Fibroblast of skin of right biceps (primary cell): ENCODE measurements around the gene NPAS2.

Experiments used
- DNase-seq: peaks from one replicate; pipeline ENCODE4 v3.0.0-alpha.2; 2013

NPAS2 gene

DNA sequence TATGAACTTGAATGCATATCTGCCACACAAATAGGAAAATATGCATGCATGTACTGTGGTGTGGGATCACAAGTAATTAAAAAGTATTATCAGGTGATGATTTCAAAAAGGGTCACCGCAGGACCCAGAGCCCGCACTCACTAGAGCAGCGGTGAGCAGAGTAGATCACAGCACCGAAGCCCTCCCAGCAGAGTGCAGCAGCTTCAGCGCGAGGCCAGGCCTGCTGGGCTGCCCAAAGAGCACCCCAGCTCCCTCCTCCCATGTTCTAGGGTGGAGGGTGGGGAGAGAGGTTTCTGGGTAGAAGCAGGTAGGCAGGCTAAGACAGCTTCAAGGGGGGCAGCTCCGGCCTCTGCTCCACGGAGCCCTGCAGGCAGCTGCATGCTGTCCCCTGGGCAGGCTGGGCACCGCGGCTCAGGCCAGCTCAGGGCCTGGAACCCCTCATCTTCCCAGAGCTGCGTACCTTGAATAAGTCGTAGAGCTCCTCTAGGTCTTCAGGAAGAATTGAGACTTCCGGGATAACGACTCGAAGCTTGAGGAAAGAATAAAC, 207.1 kb downstream of the NPAS2 start:
- DNase-seq = no peak

GRCh38 chr2:101027852-101028251, 207.9 kb downstream of the NPAS2 start:
- DNase-seq = no peak

DNA sequence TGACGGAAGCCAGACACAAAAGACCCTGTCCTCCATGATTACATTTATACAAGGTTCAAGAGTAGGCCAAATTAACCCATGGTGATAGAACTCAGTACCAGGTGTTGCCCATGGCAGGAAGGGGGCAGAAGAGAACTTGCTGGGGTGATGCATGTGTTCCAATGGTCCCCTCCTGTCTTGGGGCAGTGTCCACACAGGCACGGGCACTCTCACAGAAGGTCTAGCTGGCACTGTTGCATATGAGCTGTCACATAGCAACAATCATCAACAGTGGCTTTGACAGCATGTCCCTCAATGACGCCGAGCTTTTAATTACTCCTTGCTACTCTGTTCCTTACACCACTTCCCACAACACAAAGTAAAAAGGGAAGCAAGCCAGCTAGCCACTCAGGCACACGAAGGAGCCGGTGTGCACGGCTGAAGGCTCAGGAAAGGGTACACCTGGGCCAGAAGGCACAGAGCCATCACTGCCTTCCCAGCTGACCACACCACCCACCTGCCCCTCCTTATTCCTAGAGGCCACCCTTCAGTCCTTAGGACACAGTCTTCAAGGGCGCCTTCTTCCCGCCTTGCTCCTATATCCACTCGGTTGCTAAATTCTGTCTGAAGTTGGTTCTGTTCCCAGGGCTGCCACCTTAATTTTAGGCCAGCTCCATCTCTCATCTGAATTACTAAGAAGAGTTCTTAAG, 211.1 kb downstream of the NPAS2 start:
- DNase-seq = no peak

- no peak for DNase-seq
Measured at GRCh38 chr2:101032084-101032776, 212.3 kb downstream of the NPAS2 start.

DNA sequence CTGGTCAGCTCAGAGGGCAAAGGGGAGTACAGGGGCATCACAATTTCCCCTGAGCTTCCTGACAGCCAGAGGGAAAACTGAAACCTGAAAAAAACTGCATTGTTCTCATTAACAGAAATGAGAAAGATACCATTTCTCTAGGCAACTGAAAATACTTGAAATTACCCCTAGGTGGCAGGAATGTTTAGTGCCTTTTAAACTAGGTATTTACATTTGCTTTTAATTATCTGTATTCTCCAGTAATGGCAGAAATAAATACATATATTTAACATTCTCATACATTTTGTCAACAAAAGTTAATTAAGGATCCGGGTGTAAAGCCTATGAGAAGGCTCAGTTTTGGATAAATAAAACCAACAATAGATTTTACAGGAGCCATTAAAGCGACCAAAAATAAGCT, 216.6 kb downstream of the NPAS2 start:
- DNase-seq = peak; percentile 33

DNA sequence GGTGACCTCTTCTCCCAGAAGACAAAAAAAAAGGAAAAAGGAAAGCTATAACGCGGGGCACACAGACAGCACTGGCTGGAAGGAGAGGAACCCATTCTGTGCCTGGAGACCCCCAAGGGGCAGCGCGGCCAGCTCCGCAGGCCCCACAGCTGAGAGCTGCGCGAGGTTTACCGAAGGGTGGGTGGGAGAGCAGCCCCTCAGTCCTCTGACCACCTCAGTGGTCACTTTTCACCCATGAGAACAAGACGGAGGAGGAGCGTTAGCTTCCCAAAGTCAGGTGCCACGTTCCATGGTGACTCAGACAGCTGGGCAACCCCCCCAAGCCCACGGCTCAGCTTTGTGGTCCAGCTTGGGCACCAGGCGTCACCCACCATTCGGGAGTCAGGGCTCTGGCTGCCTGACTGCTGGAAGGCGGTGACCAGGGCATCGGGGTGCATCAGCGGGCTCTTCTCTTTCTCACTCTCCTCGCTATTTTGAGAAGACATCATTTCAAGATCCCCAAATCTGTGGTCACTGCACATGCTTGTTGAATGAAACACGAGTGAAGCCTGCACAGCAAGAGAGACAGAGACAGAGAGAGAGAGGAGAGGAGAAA, 217.3 kb downstream of the NPAS2 start:
- DNase-seq = no peak

- peak; percentile 19 for DNase-seq
Measured at GRCh38 chr2:101038455-101039255, 218.7 kb downstream of the NPAS2 start.

DNA sequence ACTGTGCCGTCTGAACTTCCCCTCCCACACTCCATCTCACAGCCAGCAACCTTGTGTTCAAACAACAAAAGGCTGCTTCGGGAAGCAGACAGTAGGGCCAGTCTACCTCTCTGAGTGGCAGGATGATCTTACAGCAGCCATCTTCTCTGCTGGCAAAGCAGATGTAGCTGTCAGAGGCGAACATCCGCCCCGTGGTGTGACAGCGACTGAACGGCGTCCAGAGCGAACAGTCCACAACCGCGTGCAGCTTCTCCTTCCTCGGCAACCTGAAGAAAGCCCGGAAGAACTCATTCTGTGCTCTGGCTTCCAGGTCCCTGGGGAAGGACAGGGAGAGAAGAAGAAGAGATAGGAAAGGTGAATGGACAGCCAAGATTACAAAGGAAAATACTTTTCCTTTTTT, 220.1 kb downstream of the NPAS2 start:
- DNase-seq = no peak

- DNase-seq = no peak
Measured at GRCh38 chr2:101040761-101041160, 220.8 kb downstream of the NPAS2 start.

DNA sequence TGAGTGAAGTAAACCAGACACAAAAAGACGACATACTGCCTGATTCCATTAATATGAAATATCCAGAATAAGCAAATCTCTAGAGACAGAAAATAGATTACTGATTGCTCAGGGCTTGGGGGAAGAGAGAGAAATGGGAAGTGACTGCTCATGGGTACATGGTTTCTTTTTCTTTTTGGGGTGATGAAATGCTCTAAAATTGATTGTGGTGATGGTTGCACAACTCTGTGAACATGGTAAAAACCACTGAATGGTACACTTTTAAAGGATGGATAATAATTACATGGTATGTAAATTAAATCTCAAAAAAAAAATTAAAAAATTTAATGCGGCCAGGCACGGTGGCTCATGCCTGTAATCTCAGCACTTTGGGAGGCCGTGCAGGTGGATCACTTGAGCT, 221.5 kb downstream of the NPAS2 start:
- no peak for DNase-seq

- no peak for DNase-seq
Measured at GRCh38 chr2:101045330-101045729, 225.4 kb downstream of the NPAS2 start.
